ENCODE data around the gene ALOX15B. TPM values are rescaled to one million over a fixed set of nuclear protein-coding genes. Genes with fewer than 3 reads are reported as not detected.

ALOX15B gene
- total and polyA plus RNA-seq, 9 of the 15 experiments (the other 6 are each of a cell fraction or from before 2014, with no cell fraction given) = 0.04 TPM; not detected in 8

- DNase-seq (ENCODE audit: extremely low read depth in 1 of 4, low spot score in 3 of 4) (no peak), FAIRE-seq (no peak), ATAC-seq (no peak)
- Histone ChIP-seq H3K9me1 (ENCODE audit: control insufficient read depth, insufficient read depth, low read length) (no peaks in the 10 kb centered on the region), H4K20me1 (replicated peaks; ENCODE audit: control insufficient read depth, insufficient read depth, low read length) (no peaks in the 10 kb centered on the region), H2AFZ (ENCODE audit: low read depth, low read length) (no peak overlapping the region), H3K9ac (ENCODE audit: insufficient read depth in 1 of 2, low read depth in 2 of 2, low read length in 2 of 2) (no peak overlapping the region; a peak in 1 of 4 replicates), H3K27ac (ENCODE audit: extremely low read depth, low read depth, low read length) (no peak overlapping the region), H3K4me2 (ENCODE audit: insufficient read depth, low read length) (no peak overlapping the region), H3K4me3 (no peak overlapping the region), H3K79me2 (ENCODE audit: control insufficient read depth, insufficient read depth, low read length) (no peaks in the 10 kb centered on the region), H3K4me1 (replicated peaks in 1 of 2; ENCODE audit: control insufficient read depth in 2 of 2, insufficient read depth in 2 of 2, low read length in 2 of 2) (peaks cover 0 to 13% of the 10 kb centered on the region in 2 experiments; a peak in 2 of 5 replicates), H3K36me3 (ENCODE audit: control insufficient read depth, insufficient read depth, low read length) (no peaks in the 10 kb centered on the region), H3K9me3 (replicated peaks; ENCODE audit: control insufficient read depth, insufficient read depth, low read depth, low read length) (no peaks in the 10 kb centered on the region), H3K27me3 (ENCODE audit: control insufficient read depth in 2 of 2, insufficient read depth in 2 of 2, low read length in 2 of 2) (peaks cover 9 to 61% of the 10 kb centered on the region in 2 experiments; a peak in 4 of 5 replicates)
- CTCF ChIA-PET (ENCODE audit: low intra/inter-chr PET ratio) = interaction anchor here (0.6 kb wide), 1 partner anchor 879 kb away, joined by 4 read pairs; no protein-coding TSS in a partner anchor
- intact Hi-C loops (cut with micrococcal nuclease) = no loop called here
- WGBS (ENCODE audit: insufficient coverage, low coverage, missing lambda C conversion rate) = 16% methylated on average over 10 of the region's 44 CpGs
- in situ Hi-C loops (cut with MboI) = no loop called here
- POLR2A ChIA-PET = no interaction called here
- no TSS peak for BruUV-seq (replicated peaks)
- TF ChIP-seq EHMT2 (IDR thresholded peaks at IDR 0.05) = no peak
- no peak for TF ChIP-seq PCBP1 (IDR thresholded peaks at IDR 0.05; ENCODE audit: low read depth, low read length, poor library complexity, severe bottlenecking)
- TF ChIP-seq EP300 (IDR thresholded peaks at IDR 0.05; ENCODE audit: low read length) = no peak
- no peak for TF ChIP-seq CCAR2 (IDR thresholded peaks at IDR 0.05; ENCODE audit: low read depth, low read length)
- no peak for TF ChIP-seq NCOA6 (IDR thresholded peaks at IDR 0.05)
- TF ChIP-seq ZBTB34 (CRISPR knock-in tag; IDR thresholded peaks at IDR 0.05) = no peak
- no peak for TF ChIP-seq SPI1 (IDR thresholded peaks at IDR 0.05; ENCODE audit: borderline replicate concordance, low read depth, low read length)
- TF ChIP-seq FOXK1 (CRISPR knock-in tag; IDR thresholded peaks at IDR 0.05; ENCODE audit: borderline replicate concordance) = no peak
- no peak for TF ChIP-seq NCOA1 (IDR thresholded peaks at IDR 0.05; ENCODE audit: low read depth)
- no peak for TF ChIP-seq ZNF174 (CRISPR knock-in tag; IDR thresholded peaks at IDR 0.05)
- TF ChIP-seq ZBTB40 (IDR thresholded peaks at IDR 0.05) = no peak
- no peak for TF ChIP-seq ZBTB40 (CRISPR knock-in tag; IDR thresholded peaks at IDR 0.05)
- no peak for TF ChIP-seq TAL1 (IDR thresholded peaks at IDR 0.05)
- TF ChIP-seq ZNF586 (CRISPR knock-in tag; conservative IDR thresholded peaks at IDR 0.05) = no peak
Measured at GRCh38 chr17:8015236-8015956, 23.5 kb upstream of the ALOX15B start.
